Measurements from ENCODE around the gene ARHGEF3.

ARHGEF3 gene, protein sequence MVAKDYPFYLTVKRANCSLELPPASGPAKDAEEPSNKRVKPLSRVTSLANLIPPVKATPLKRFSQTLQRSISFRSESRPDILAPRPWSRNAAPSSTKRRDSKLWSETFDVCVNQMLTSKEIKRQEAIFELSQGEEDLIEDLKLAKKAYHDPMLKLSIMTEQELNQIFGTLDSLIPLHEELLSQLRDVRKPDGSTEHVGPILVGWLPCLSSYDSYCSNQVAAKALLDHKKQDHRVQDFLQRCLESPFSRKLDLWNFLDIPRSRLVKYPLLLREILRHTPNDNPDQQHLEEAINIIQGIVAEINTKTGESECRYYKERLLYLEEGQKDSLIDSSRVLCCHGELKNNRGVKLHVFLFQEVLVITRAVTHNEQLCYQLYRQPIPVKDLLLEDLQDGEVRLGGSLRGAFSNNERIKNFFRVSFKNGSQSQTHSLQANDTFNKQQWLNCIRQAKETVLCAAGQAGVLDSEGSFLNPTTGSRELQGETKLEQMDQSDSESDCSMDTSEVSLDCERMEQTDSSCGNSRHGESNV

DNA sequence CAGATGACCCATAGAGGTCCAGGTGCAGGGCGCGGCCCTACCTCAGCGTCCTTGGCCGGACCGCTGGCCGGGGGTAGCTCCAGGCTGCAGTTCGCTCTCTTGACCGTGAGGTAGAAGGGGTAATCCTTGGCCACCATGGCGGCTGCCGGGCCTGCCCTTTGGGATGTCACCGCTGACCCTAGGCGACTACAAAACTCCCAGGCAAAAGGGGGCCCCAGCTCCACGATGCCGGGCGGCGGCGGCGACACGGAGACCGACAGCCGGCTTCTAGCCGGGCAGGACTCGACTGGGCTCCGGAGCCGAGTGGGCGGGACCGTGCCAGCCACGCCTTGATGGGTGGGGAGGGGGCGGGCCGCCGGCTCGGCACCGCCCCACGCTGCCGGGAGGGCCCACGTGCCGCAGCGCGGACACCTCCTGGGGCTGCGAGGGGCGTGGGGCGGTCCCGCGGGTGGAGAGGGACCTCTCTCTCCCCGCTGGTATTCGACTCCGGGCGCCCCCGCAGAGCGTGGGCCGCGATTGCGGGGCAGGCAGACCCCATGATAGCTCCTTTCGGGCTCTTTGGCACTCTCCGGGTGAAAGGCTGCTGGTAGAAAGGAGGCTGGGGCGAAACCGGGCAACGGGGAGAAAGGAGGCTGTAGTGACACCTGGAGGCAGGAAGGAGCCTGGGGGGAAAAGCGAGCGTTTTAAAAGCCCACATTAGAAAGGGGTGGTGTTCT lies at the start of gene ARHGEF3:
Gene ARHGEF3 (minus strand): TSS at position 288 of the 716 bp plus-strand sequence. CDS start 151 bp downstream, at position 137.
- DNase-seq = peak; percentile 87

DNA sequence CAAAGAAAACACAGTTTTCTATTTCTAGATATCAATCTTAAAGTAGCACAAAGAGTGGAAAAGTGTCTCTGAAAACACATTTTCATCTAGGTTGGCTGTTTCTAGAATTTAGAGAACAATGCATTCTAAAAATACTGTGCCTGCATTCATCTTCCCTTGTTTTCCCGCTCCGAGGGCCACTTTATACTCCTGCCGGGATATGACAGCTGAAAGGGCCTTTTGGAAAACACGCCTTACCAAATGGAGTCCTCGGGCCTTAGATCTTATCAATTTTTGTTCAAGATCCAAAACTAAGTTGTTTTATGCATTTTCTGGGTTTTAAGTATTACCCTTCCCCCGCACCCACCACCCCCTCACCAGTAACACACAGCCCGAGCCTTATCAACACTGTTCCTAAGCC lies 47.9 kb upstream of the ARHGEF3 start:
- DNase-seq = no peak

DNA sequence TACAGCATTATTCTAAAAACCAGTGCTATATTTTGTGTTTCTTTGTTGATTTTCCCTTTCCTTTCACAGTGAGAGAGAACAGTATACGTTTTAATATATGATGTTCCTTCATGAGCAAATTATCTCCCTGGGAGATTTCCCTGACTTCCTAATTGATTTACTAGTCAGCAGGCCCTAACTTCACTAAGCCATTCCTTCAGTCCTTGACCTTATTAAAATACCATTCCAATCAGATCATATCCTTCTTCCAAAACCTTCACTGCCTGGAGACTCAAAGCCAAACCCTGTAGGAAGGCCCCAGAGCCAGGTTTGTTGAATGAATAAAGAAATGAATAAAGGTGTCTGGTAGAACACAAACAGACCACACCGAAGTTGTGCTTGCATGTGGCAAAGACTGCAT lies 43.8 kb upstream of the ARHGEF3 start:
- no peak for DNase-seq

DNA sequence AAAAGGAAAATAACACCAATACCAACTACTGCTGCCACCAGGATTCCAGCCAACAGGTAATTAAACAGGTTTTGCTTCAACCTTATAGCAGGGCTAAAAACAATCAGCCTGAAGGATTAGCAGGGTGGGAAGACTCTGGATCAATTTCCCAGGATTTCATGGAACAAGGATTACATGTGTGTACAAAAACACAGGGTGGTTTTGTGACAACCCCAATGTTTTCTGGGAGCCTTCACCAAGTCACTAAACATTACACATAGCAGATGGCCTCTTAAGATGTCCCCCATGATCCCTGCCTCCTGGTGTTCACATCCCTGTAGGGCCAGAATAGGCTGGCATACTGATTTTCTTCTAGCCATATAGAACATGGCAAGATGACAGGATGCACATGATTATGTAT lies 42.8 kb upstream of the ARHGEF3 start:
- no peak for DNase-seq

DNA sequence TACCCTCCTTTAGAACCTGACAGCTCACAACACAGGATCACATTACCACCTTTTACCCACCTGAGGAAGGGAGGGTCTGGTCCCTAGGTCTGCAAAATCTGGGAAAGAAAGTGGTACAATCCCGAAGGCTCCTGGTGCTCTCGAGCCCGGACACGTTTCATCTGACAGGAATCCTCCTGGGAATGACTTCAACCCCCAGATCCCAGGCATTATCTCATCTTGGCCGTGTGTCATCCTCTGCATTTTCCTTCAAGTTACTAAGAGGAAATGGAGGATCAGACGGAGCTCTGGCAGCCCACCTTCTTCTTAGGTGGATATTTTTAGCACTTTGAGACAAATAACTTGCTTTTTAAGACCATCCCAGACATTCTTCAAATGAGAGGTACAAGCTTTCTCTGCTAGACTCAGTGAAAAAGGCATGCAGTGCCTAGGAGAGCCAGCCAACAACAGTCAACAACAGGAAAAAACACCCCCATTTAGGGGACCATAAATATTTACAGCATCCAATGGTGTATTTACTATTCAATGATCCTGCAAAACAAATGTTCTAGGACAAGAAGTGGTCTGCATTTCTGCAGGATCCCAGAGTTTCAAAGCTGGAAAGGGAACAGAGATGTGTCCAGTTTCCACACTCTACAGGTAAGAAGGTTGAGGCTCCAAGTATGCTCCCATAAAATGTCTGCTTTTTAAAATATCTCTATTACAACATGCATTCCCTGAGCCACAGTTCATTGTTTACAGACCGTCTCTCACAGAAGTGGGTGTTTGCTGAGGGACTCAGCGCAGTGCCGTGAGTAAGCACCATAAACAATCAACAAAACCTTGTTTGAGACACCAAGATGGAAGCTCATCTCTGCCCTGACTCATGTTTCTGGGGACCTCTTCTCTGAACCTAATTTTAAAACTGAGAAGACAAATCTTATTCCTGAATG lies 38.3 kb upstream of the ARHGEF3 start:
- no peak for DNase-seq

DNA sequence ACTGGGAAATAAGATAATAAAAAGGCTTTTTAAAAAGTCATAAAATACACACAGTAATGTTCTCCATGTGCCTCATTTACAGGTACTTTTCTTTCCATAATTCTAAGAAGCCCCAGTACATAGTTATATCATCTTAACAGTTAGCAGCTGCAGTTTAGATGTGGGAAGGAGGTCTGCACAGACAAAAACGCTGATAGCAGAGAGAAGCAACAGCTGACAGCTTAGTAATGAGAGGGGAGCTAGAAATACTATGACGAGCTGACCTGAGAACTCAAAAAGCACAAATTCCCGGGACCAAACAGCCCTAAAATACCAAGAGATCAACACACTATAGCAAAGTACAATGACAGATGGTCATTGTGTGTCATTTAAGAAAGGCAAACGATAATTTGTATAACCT lies 36.7 kb upstream of the ARHGEF3 start:
- DNase-seq = no peak

DNA sequence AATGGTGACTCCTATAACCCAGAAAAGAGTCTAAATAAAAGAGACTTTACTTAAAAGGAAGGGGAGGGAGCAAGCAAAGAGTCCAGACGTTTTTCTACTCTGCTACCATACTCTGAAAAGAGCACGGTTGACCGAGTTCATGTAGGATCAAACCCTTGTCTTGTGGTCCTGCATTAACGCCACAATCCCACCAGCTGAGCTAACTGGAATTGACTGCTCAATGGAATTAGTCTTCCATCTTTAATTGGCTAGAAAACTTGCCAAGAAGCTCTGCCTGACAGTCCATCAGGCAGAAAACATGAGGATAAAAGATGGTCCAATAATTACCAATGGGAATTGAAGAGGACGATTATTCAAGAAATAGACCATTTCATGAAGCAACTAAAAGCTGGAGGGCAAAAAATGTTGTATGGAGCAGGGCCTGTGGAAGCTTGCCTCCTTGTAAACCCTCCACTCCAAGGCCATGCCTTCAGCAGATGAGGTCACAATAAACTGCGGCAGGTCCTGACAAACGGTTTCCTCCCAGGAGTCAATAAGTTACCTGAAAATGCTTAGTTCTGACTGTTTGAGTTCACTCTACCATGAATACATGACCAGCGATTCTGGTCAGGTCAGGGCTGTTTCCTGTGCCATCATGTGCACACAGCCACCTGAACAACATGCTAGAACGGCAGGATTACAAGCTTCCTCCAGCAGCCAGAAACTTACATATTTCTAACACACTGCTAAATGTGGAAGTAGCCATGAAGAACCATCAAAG lies 35.6 kb upstream of the ARHGEF3 start:
- no peak for DNase-seq

DNA sequence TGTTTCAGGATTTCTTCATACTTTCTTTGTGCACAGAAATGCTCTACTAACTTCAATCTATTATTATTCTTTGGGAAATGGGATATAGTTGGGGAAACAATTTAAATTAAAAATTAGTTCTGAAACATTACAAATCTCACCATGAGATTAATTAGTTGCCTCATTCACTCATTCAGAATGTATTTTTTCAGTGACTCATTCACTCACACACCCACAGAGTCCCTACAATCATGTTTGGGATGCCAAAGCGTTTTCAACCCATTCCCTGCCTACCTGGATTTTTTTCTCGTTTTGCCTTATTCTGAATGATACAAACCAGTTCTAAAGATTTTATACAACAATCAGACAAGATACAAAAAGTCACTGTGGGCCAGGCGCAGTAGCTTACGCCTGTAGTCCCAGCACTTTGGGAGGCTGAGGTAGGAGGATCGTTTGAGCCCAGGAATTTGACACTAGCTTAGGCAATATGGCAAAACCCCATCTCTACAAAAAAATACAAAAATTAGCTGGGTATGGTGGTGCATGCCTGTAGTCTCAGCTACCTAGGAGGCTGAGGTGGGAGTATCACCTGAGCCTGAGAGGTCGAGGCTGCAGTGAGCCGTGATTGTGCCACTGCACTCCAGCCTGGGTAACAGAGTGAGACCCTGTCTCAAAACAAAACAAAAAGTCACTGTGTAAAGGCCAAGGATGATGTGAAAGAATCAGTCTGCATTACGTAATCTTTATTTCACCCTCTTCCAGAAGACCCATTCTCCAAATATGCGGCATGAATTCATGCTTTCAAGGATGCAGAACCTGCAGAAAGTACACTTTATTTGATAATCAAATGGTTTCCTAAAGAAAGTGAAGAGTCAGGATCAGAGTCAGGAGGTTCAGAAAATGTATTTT lies 34.8 kb upstream of the ARHGEF3 start:
- no peak for DNase-seq

DNA sequence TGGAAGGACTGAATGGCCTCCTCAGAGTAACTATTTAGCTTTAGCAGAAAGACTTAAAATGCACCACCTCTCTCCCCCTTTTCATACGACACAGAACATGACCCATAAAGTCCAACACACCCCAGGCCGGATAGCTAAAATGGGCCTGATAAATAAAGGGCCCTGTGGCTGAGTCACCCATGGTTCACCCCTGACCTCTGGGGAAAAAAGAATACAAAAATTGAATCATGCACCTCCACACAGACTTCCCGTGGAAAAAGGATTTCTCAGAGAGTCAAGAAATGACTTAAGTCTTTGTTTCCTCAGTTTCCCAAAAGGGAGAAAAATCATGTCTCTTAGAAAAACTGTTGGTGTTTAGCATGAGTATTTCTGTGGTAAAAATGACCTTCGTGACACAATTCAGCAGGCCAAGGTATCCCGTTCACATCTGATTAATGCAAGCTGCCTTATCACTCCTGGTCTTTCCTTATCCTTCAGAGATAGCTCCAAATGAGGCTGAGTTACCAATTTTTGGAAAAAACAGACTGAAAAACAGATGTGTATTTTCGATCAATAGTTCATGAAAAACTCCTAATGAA lies 34.0 kb upstream of the ARHGEF3 start:
- no peak for DNase-seq

DNA sequence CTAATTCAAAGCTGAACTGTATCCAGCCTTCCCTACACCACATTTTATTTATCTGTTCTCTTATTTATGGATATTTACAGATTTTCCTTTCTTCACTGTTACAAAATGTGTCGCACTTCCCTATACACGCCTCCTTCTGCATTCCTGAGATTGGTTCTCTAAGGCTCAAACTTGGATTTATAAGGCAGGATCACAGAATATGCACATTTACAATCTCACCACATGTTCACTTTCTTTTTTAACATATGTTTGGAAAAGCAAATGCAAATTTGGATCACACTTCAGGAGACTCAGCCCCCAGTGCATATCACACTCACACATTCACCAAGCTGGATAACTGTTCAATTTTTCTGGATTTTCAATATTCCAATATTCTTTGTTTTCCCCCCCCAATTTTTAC lies 31.8 kb upstream of the ARHGEF3 start:
- no peak for DNase-seq

DNA sequence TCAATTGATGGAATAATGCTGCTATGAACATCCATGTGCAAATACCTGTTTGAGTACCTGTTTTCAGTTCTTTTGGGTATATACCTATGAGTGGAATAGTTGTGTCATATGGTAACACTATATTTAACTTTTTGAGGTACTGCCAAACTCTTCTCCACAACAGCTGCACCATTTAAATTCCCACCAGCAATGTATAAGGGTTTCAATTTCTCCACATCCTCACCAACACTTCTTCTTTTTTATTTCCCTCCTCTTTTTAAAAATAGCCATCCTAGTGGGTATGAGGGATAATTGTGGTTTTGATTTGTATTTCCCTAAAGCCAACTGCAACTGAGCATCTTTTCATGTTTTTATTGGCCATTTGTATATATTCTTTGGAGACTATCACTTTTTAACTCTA lies 31.3 kb upstream of the ARHGEF3 start:
- DNase-seq = no peak

DNA sequence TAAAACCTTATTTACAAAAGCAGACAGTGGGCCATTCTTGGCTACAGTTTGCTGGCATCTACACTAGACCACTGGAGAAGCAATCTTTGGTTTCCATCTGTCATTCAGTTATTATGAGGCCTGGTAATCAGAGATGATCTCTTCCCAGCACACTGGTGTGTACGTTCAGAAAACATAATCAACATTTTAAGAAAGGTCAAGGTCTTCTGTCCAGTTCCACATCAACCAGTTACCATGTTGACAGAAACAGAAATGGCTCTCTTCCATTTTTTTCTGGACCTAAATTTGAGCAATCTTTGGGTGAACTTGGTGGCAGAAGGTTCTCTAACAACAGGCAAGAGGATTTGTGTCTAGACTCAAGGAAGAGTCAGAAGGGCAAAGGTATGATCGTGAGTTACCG lies 29.8 kb upstream of the ARHGEF3 start:
- no peak for DNase-seq

DNA sequence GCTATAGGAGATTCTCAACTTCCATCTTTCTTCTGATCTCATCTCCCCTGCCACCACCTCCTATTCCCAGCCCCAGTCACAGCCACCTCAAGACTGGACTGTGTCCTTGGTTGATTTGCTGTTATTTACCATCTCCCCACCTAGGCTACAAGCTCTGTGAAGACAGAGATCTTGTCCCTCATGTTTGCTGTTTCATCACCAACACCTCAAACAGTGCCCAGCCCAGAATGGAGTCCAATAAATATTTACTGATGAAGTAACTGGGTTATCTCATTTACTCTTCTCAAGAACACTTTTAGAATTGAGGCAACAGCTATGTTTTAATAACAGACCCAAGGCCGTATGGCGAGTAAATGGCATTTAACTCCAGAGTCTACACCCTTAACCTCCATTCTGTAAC lies 29.1 kb upstream of the ARHGEF3 start:
- no peak for DNase-seq

DNA sequence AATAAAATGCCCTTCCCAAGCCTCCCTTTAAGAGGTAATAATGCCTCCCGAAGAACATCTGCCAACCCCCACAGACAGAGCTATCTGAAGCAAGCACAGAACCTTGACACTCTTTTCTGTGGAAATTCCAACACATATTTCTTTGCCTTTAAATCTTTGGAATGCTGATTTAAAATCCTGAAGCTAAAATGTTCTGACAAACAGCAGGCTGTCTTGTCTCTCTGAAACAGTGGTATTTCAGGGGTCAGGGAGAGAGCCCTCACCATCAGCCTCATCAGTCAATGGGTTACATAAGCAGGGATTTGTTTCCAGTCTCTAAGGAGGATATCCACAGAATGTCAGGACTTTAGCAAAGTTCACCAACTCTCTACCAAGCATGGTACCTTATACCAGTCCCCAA lies 27.8 kb upstream of the ARHGEF3 start:
- DNase-seq = no peak

DNA sequence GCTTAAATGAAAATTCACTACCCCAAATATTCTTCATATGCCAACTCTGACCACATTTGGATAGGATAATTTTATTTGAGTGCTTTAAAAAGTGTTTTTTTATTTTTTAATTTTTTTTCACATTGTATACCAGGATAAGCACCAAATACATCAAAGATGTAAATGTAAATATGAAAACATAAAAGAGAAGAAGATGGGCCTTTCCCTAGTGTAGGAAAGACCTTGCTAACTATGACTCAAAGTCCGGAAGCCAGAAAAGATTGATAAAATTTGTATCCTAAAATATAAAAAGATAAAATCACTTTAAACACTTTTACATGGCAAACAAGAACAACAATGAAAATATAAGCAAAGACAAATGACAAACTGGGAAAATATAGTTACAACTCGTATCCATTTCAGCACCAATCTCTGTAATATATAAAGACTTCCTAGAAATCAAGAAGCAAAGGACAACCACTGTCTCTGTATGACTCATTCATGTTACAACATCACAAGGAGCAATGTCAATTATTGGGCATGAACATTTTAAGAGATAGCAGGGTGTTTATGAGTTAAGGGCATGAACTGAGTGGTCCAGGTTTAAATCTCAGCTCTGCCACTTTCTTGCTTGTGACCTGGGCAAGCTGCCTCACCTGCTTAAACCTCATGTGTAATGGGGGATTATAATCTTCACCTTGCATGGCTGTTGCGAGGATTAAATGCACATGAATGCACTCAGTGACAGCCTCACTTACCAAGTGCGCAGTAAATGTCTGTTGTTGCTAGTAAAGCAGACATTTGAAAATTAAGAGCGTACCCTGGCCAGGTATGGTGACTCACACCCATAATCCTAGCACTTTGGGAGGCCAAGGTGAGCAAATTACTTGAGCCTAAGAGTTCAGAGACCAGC lies 25.3 kb upstream of the ARHGEF3 start:
- no peak for DNase-seq

DNA sequence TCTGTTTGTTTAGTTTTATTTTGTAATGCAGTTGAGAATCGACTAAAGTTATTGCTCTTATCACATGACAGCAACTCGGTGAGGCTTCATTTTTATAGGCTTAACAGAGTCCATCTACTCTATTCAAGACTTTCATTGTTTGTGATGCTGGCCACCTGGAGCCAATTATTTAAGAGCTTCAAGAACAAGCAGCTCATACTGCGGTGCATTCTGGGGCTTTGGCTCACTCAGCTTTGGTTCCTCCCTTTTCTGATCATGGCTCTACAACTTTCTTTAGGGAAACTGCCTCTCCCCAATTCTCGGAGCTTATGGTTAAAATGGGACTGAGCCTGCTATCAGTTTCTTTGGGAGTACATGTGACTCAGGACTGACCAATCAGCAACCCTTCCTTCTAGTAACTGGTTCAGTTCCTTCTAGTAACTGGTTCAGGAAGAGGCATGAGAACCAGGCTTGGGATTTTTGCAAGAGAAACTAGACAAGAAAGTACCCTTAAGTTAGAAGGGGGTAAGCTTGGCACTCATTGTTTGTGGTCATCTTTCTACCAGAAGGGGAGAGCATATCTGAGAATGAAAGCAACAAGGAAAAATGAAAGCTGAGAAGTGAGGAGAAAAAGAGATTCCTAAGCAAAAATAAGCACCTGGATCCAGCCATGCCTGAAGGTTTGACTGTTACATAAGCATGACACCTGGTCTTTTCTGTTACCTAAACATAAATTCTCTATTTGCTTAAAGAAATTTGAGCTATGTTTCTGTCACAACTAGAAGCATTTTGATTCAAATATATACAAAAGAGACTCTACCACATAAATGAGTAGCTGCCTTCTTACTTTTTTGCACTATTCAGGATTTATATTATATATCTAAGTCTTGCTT lies 24.1 kb upstream of the ARHGEF3 start:
- no peak for DNase-seq

DNA sequence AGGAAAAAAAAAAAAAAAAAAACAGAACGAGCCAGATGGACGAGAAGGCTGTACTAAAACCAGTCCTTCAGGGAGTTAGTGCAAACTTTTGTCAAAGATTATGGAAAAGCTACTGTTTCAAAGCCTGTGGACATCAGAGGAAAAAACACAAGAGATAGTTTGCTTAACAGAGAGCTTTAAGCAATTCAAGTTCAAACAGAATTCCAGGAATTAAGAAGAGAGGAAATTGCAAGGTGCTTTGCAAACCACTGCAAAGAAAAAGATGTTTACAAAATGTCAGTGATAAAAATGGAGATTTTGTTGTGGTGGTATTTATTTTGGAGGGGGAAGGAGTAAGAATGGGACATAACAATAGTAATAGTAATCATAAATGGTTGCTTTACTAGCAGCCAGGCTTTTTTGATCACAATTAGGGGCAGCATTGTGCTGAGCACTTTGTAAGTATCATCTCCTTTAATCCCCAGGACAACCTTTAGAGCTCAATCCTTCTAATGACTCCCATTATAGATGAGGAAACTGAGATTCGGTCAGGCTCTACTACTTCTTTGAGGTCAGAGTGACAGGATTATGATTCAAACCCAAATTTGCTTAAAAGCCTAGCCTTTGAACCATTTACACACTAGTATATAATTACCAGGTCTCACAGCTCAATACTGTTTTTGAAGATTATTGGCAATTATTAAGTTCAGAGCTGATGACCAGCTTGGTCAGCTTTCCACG lies 22.4 kb upstream of the ARHGEF3 start:
- DNase-seq = no peak

DNA sequence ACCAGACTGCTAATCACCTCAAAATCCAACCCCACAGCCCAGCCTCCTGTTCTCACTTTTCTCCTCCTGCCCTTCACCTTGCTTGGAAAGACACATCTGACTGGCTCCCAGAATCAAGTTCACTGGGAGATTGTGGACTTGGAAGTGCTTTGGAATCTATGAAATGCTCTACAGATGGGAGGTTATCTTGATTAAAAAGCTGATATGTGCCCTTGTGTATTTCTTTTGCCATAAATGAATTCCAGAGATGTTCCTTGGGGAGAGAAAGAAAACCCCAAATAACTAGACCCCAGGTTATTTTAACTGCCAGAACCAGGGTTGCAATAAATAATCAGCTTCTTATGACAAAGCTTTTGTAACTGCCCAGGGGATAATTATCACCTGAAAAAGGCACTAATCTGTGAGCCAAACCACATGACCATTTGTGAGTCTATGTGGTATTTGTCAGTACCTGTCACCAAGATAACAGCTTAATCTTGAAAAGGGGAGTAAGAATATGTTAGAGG lies 21.7 kb upstream of the ARHGEF3 start:
- DNase-seq = no peak

Measured in stimulated activated CD4-positive, alpha-beta T cell treated with anti-CD3 and anti-CD28 coated beads, Interleukin-4, amount 100 ng/mL, for 1 hour (primary cell).